COR-L47 (cell line): ENCODE results near the gene PGLYRP4.

Experiments
- DNase-seq: peaks from one replicate; lab custom pipeline; 2025; lab: John Stamatoyannopoulos, UW

Gene PGLYRP4

GRCh38 chr1:153375511-153375910 is 26.9 kb upstream of the PGLYRP4 start, which contains the start of gene S100A12:
TSS of gene S100A12 (minus strand) at chr1:153375621. CDS start at chr1:153374592, 1,029 bp downstream.
- DNase-seq: no peak

GRCh38 chr1:153374071-153374470 is 25.4 kb upstream of the PGLYRP4 start:
- no peak for DNase-seq

GRCh38 chr1:153372571-153372970 is 23.9 kb upstream of the PGLYRP4 start:
- DNase-seq: no peak

GRCh38 chr1:153371231-153371630 is 22.6 kb upstream of the PGLYRP4 start:
- no peak for DNase-seq

DNA sequence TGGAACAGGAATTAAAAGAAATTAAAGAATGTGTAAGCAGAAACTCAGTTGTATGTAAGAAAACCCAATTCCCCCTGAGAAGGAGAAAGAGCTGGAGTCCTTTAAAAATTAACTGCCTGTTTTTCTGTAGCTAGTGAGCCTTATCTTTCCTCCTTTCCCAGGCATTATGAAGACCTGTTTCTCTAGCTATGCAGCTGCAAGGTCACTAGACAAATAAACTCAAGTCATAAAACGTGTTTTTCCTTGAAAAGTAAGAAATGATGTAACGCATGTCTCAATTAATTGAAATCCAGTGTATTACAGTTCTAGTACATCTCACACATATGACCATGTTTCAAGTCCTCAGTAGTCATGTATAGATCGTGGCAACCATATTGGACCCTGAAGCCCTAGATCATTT is 21.5 kb upstream of the PGLYRP4 start:
- DNase-seq: no peak

GRCh38 chr1:153368495-153368894 is 19.9 kb upstream of the PGLYRP4 start:
- no peak for DNase-seq

DNA sequence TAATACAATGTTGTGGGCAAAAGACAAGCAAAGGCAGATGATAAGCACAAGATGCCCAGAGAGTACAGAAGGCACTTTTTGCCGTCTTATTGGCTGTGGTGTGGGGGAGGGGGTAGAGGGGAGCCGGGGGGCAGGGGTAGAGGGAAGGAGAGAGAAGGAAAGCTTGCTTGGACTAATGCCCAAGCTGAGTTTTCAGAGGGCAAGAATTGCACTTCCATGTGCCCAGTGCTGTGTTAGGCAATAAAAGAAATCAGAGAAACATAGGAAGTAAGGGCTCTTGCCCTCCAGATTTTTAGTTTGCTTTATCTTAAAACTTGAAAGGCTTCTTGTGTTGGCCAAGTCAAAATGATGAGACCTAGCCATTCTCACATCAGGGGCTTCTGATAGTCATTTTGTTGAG is 18.4 kb upstream of the PGLYRP4 start:
- DNase-seq: no peak

DNA sequence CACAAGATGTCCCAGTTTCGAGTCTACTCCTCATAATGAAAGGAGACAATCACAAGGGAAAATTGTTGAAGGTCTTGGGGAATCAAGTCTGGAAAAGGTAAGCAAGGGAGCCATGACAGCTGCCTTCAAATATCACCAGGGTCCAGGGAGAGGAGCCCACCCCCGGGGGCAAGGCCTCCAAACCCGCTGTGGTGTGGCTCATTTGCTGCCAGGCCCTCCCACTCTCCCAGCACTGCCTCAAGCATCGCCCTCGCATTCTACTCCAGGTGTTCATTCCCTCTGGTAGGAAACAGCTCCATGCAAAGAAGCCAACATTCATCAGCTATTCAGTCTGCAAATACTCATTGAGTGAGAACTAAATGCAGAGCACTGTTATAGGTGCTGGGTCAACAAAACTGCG is 17.6 kb upstream of the PGLYRP4 start:
- DNase-seq: no peak

GRCh38 chr1:153365696-153366095 is 17.1 kb upstream of the PGLYRP4 start:
- DNase-seq: no peak

DNA sequence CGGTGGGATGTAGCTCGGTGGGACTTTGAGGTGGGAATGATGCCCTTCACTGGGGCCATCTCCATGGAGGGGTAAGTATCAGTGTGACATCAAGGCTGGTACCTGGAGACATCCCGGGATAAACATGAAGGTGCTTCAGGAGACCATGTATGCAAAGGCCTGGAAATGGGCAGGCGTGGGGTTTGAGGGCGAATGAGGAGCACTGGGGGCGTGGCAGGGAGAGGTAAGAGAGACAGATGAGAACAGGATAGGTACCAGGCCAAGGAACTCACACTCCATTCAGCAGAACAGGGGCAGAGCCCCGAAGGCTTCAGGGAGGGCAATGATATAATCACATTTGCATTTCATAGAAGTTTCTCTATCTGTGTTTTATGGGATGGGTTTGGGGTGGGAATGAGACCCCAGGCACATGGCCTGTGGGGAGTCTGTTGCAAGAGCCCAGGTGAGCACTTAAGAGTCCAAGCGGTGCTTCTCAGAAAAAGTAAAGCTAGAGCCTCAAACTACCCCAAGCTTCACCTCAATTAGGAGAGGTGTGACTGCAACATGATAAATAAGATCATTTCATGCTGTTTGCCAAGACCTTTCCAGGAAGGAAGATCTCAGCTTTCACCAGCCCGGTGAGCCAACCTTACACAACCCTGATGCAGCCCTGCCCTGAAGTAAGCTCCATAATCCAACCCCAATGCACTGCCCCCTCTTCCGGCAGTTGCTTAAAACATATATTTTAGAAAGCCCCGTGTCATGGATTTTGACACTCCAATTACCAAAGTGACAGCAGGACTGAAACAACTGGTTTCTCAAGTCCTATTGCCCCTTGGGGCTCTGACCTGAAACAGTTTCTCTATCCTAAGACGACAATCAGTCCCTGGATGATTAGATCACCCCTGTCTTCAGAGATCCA is 16.4 kb upstream of the PGLYRP4 start:
- DNase-seq: no peak

GRCh38 chr1:153364156-153364555 is 15.5 kb upstream of the PGLYRP4 start:
- DNase-seq: no peak

- no peak for DNase-seq
Measured at GRCh38 chr1:153363641-153364040, 15.0 kb upstream of the PGLYRP4 start.

- DNase-seq: no peak
Measured at GRCh38 chr1:153362187-153362775, 13.6 kb upstream of the PGLYRP4 start.

GRCh38 chr1:153361480-153362109 is 13.0 kb upstream of the PGLYRP4 start:
- DNase-seq: no peak

GRCh38 chr1:153360592-153361479 is 12.2 kb upstream of the PGLYRP4 start:
- DNase-seq: no peak

GRCh38 chr1:153360190-153360589 is 11.5 kb upstream of the PGLYRP4 start:
- DNase-seq: no peak

DNA sequence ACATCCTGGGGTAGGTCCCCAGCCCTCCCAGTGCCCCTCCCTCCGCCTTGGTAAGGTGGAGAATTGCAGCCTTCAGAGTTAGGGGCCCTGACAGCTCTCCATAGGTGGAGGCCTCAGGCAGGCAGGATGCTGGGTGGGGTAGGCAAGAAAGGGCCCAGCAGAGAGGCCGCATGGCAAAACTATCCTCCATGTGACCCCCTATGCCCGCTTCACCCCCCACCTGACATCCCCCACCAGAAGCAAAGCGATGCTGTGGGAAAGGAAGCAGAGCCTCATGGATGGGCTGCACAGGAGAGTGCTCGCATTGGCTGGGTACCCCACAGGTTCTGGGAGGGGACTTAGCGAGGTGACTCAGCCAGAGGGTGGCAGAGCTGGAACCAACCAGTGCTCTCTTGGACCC is 10.6 kb upstream of the PGLYRP4 start:
- no peak for DNase-seq

DNA sequence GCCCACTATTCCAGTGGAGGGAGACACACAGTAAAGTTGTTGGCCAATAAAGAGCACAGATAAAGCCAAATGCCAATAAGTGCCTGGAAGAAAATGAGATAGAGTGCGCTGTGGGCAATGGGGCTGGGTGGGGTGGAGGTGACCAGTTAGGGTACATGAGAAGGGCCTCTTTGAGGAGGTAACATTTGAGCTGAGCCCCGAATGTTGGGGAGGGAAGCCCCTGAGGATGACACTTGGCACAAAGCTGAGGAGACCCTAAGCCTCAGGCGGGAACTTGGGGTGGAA is 10.0 kb upstream of the PGLYRP4 start:
- DNase-seq: no peak

DNA sequence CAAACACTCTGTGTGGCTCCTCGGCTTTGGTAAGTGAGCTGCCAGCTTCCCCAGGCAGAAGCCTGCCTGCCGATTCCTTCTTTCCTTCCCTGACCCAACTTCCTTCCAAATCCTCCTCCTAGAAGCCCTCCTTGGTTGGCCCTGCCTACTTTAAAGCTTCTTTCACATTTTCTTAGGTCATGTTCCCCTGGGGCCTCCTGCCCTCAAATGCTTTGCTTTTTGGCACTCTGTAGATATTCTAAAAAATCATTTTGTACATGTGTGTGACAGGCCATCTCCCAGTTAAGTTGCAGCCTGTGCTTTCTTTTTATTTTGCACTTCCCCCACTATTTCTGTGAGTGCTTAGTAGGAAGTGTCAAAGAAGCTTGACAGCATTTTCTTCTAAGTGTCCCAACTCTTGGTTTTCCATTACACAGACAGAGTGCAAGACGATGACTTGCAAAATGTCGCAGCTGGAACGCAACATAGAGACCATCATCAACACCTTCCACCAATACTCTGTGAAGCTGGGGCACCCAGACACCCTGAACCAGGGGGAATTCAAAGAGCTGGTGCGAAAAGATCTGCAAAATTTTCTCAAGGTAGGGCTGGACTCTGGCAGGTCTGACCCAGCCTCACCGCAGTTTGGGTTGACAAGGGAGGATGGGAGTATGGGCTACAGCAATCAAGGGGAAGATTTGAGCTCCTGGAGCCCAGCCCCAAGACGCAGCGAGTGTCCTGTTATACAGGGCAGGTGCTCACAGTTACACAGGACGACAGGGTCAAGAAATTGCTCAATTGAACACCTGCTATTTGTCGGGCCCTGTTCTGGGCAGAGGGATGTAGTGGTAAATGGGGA is 9.4 kb upstream of the PGLYRP4 start, which contains the start of gene S100A9:
Gene S100A9 (plus strand): TSS at position 2 of the 838 bp plus-strand sequence. CDS start 430 bp downstream, at position 432.
- DNase-seq: no peak

GRCh38 chr1:153357076-153357852 is 8.6 kb upstream of the PGLYRP4 start:
- no peak for DNase-seq
